ENCODE data around the gene MYZAP. TPM values are rescaled to one million over a fixed set of nuclear protein-coding genes. Genes with fewer than 3 reads are reported as not detected.

MYZAP gene
- total RNA-seq, 1 donor from 2014 or later = not detected

DNA sequence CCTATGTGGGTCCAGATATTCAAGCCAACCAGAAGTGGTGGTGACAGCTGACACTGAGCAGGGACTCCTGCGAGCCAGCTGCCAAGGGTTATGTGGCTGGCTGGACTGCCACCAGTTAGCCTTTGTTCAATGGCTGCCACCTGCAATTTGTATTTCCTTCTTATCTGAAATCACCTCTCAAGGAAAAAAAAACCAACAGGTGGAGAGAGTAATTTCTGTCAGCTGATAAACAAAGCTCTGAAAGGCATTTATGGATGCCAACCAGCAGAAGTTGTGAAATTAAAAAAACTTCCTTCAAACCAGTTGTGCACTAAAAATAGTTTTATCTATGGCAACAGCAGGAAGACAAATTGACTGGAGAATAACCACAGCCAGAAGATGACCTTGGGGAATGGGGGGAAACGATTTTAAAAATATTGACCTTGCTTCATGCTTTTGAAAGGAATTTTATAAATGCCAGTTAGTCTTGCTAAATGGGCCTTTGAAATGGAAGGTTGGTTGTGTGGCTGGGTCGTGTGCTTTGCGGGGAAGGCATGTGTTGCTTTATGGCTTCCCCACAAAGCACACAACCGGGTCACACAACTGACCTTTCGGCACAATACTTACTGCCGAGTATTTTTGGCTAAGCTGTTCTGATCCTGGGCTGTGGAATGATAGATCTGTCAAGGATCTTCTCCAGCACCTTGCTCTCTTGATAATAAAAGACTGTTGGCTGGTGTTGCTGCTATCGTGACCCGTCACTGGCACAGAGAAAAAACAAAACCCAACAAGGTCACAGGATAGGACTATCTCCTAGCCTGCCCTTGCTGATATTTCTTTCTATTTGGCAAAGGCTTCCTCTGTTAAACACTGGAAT, 3.5 kb downstream of the MYZAP start:
- Mint-ChIP-seq H3K9me3 (no peaks in the 10 kb centered on the region), H3K27me3 (ENCODE audit: insufficient read depth, low read depth) (peaks cover 21% of the 10 kb centered on the region), H3K36me3 (no peaks in the 10 kb centered on the region), H3K4me1 (peaks cover 3% of the 10 kb centered on the region), H3K27ac (no peak overlapping the region), H3K4me3 (no peak overlapping the region)
- peaks cover 41% of the 10 kb centered on the region for H3K27me3 ChIP-seq
- no peaks in the 10 kb centered on the region for H3K79me2 ChIP-seq (ENCODE audit: low read depth)
- H3K4me3 ChIP-seq = no peak overlapping the region
- no peaks in the 10 kb centered on the region for H3K36me3 ChIP-seq
- peaks cover 4% of the 10 kb centered on the region for H3F3A ChIP-seq (ENCODE audit: low read depth)
- H3K27ac ChIP-seq = no peak overlapping the region
- no peak overlapping the region for H3K9ac ChIP-seq
- H3K4me2 ChIP-seq = no peak overlapping the region
- no peak overlapping the region for H2AFZ ChIP-seq (replicated peaks)
- no peak for DNase-seq (ENCODE audit: low spot score)
- no peaks in the 10 kb centered on the region for H3K9me3 ChIP-seq (ENCODE audit: low read depth)
- TF ChIP-seq EZH2phosphoT487 (IDR thresholded peaks at IDR 0.05) (no peak), EZH2 (IDR thresholded peaks at IDR 0.05) (no peak)
- TF ChIP-seq, protein P1, sequence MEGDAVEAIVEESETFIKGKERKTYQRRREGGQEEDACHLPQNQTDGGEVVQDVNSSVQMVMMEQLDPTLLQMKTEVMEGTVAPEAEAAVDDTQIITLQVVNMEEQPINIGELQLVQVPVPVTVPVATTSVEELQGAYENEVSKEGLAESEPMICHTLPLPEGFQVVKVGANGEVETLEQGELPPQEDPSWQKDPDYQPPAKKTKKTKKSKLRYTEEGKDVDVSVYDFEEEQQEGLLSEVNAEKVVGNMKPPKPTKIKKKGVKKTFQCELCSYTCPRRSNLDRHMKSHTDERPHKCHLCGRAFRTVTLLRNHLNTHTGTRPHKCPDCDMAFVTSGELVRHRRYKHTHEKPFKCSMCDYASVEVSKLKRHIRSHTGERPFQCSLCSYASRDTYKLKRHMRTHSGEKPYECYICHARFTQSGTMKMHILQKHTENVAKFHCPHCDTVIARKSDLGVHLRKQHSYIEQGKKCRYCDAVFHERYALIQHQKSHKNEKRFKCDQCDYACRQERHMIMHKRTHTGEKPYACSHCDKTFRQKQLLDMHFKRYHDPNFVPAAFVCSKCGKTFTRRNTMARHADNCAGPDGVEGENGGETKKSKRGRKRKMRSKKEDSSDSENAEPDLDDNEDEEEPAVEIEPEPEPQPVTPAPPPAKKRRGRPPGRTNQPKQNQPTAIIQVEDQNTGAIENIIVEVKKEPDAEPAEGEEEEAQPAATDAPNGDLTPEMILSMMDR (IDR thresholded peaks at IDR 0.05) = no peak
- H3K4me1 ChIP-seq = no peaks in the 10 kb centered on the region
- H4K20me1 ChIP-seq (ENCODE audit: low read depth) = no peaks in the 10 kb centered on the region

DNA sequence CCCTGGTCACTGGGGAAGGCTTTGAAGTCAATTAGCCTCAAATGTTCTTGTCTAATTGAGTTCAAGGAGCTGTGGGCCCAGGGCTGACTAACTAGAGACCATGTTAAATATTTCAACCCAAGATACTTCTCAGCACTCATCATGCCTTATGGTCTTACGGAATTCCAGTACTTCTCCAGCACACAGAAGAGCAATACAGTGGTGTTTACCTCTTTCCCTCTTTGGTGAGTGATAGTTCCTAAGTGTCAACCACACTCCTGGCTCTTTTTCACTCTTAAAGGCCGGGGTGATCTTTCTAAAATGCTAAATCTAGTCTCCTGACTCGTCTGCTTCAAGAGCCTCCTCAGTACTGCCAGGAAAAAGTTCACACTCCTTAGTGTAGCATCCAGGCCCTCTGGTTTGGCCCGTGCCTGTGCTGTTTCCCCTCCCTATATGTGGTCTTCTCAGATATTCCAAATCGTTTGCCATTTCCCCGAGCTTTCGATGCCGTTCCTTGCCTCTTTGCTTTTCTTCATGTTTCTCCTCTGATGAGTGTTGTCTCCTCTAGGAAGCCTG, 4.7 kb downstream of the MYZAP start:
- DNase-seq (ENCODE audit: low spot score) = no peak
- H3K4me1 Mint-ChIP-seq = peaks cover under 1% of the 10 kb centered on the region
- no peaks in the 10 kb centered on the region for H4K20me1 ChIP-seq (ENCODE audit: low read depth)
- no peaks in the 10 kb centered on the region for H3K9me3 ChIP-seq (ENCODE audit: low read depth)
- no peak overlapping the region for H3K27ac ChIP-seq
- H3K4me3 Mint-ChIP-seq = no peak overlapping the region
- no peak overlapping the region for H3K4me2 ChIP-seq
- no peak for TF ChIP-seq EZH2phosphoT487 (IDR thresholded peaks at IDR 0.05)
- TF ChIP-seq, protein P1 (IDR thresholded peaks at IDR 0.05) = no peak
- H3K27ac Mint-ChIP-seq = no peak overlapping the region
- no peaks in the 10 kb centered on the region for H3K9me3 Mint-ChIP-seq
- H3K4me1 ChIP-seq = no peaks in the 10 kb centered on the region
- peaks cover 4% of the 10 kb centered on the region for H3F3A ChIP-seq (ENCODE audit: low read depth)
- H3K4me3 ChIP-seq = no peak overlapping the region
- peaks cover 30% of the 10 kb centered on the region for H3K27me3 ChIP-seq
- no peak overlapping the region for H3K9ac ChIP-seq
- peaks cover 14% of the 10 kb centered on the region for H3K27me3 Mint-ChIP-seq (ENCODE audit: insufficient read depth, low read depth)
- H3K36me3 ChIP-seq = no peaks in the 10 kb centered on the region
- no peaks in the 10 kb centered on the region for H3K36me3 Mint-ChIP-seq
- no peaks in the 10 kb centered on the region for H3K79me2 ChIP-seq (ENCODE audit: low read depth)
- H2AFZ ChIP-seq (replicated peaks) = no peak overlapping the region

GRCh38 chr15:57596978-57597377, 5.3 kb downstream of the MYZAP start:
- Mint-ChIP-seq H3K27me3 (ENCODE audit: insufficient read depth, low read depth) (peaks cover 12% of the 10 kb centered on the region), H3K9me3 (no peaks in the 10 kb centered on the region), H3K4me1 (no peaks in the 10 kb centered on the region), H3K4me3 (no peak overlapping the region), H3K27ac (no peak overlapping the region), H3K36me3 (no peaks in the 10 kb centered on the region)
- no peaks in the 10 kb centered on the region for H3K9me3 ChIP-seq (ENCODE audit: low read depth)
- H3K9ac ChIP-seq = no peak overlapping the region
- no peaks in the 10 kb centered on the region for H3K79me2 ChIP-seq (ENCODE audit: low read depth)
- no peak overlapping the region for H3K4me3 ChIP-seq
- no peak for DNase-seq (ENCODE audit: low spot score)
- no peak overlapping the region for H3K27ac ChIP-seq
- no peak for TF ChIP-seq EZH2 (IDR thresholded peaks at IDR 0.05)
- TF ChIP-seq, protein P1 (IDR thresholded peaks at IDR 0.05) = no peak
- TF ChIP-seq EZH2phosphoT487 (IDR thresholded peaks at IDR 0.05) = no peak
- no peaks in the 10 kb centered on the region for H3K4me1 ChIP-seq
- H4K20me1 ChIP-seq (ENCODE audit: low read depth) = no peaks in the 10 kb centered on the region
- H3K27me3 ChIP-seq = peaks cover 24% of the 10 kb centered on the region
- H2AFZ ChIP-seq (replicated peaks) = no peak overlapping the region
- no peaks in the 10 kb centered on the region for H3K36me3 ChIP-seq
- H3K4me2 ChIP-seq = no peak overlapping the region
- H3F3A ChIP-seq (ENCODE audit: low read depth) = peaks cover 4% of the 10 kb centered on the region

Data from neural progenitor cell (in vitro differentiated cells).